Occipital lobe (tissue), 2 donors: ENCODE data around the gene GNPNAT1. TPM values are rescaled to one million over a fixed set of nuclear protein-coding genes. Genes with fewer than 3 reads are reported as not detected.
"Not testable (repeated sequence)": the region's sequence is repeated elsewhere in the genome, so short reads cannot be mapped to it uniquely, and the experiment has no call there.

ENCODE experiments used
- DNase-seq: peaks from one replicate; lab custom pipeline; 2025; lab: John Stamatoyannopoulos, UW
- total RNA-seq: library from RNA; depleted of rRNA; stranded (reverse); fragments of >200 nt; gene quantifications from one replicate; pipeline ENCODE4 v1.2.3, GENCODE V29; 2014

The GNPNAT1 gene
- total RNA-seq, 1 donor from 2014 or later, result 30.4 TPM

- no peak for DNase-seq
These were observed 1.2 kb downstream of the GNPNAT1 start for GRCh38 chr14:52790011-52790755.

GRCh38 chr14:52789118-52789517 is 2.3 kb downstream of the GNPNAT1 start:
- no peak for DNase-seq

GRCh38 chr14:52786887-52787286 is 4.5 kb downstream of the GNPNAT1 start:
- no peak for DNase-seq

- no peak for DNase-seq
These were observed 8.2 kb downstream of the GNPNAT1 start for GRCh38 chr14:52783206-52783605.

- no peak for DNase-seq
These were observed 9.8 kb downstream of the GNPNAT1 start for GRCh38 chr14:52781629-52782028.

GRCh38 chr14:52780893-52781292 is 10.5 kb downstream of the GNPNAT1 start:
- no peak for DNase-seq

- no peak for DNase-seq
These were observed 12.7 kb downstream of the GNPNAT1 start for GRCh38 chr14:52778702-52779101.

GRCh38 chr14:52776816-52777215 is 14.6 kb downstream of the GNPNAT1 start:
- DNase-seq, result no peak

- no peak for DNase-seq
These were observed 21.5 kb downstream of the GNPNAT1 start for GRCh38 chr14:52769887-52770286.

- DNase-seq, result no peak
These were observed 24.2 kb downstream of the GNPNAT1 start for GRCh38 chr14:52767058-52767833.

GRCh38 chr14:52762923-52763322 is 28.5 kb downstream of the GNPNAT1 start:
- DNase-seq, result not testable (repeated sequence)

- no peak for DNase-seq
These were observed 32.3 kb downstream of the GNPNAT1 start for GRCh38 chr14:52759145-52759544.

GRCh38 chr14:52755607-52756316 is 35.6 kb downstream of the GNPNAT1 start:
- DNase-seq, result no peak

- no peak for DNase-seq
These were observed 42.6 kb downstream of the GNPNAT1 start for GRCh38 chr14:52748647-52749292.

GRCh38 chr14:52741865-52742264 is 49.5 kb downstream of the GNPNAT1 start:
- no peak for DNase-seq

GRCh38 chr14:52740751-52741150 is 50.7 kb downstream of the GNPNAT1 start:
- DNase-seq, result no peak

- no peak for DNase-seq
These were observed 53.0 kb downstream of the GNPNAT1 start for GRCh38 chr14:52738409-52738808.

GRCh38 chr14:52735921-52736489 is 55.4 kb downstream of the GNPNAT1 start:
- DNase-seq, result no peak

- no peak for DNase-seq
These were observed 57.6 kb downstream of the GNPNAT1 start for GRCh38 chr14:52733824-52734223.

GRCh38 chr14:52730709-52731111 is 60.7 kb downstream of the GNPNAT1 start:
- no peak for DNase-seq
